Endothelial cell of hepatic sinusoid (primary cell): ENCODE data around the gene SLC29A3.

Experiments used
- in situ Hi-C: cut with HindIII; loops from 2 replicates; pipeline ENCODE4 v1.10.0; 2017; ENCODE audit warnings: low sequenced_read_pairs

SLC29A3 gene

GRCh38 chr10:71389768-71390460 is 70.9 kb downstream of the SLC29A3 start:
- in situ Hi-C loops = no loop called here

GRCh38 chr10:71390461-71390835 is 71.4 kb downstream of the SLC29A3 start:
- in situ Hi-C loops = no loop called here

DNA sequence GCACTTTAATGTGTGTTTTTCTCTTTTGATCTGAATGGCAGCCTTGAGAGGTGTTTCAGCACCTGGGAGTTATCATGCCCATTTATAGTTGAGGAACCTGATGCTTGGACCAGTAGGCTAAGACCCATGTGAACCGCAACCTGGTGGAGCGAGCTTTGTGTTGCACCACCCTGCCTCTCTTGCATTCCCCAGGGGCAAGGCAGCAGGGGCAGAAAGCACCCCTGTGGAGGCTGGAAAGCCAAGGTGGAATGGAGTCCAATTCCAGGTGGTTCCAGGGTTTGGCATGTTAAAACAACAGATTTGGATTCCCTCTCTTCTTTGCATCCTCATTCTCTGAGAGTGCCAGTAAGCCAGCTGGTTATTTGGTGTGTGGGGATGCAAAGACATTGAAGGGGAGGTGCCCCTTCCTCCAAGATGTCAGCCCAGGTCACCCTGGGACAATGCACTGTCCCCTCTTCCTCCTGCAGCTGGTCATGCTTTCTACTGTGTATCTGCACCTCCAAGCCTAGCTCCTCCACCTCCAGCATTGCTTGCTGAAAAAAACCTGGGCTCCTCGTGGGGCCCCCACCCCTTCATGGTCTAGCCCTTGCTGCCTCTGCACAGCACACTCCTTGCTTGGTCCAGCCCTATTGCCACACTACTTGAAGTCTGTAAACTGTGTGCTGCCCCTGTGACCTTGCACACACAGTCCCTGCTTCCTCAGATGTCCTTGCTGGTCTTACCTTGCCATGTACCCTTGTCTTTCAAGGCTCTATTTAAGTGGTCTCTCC is 72.0 kb downstream of the SLC29A3 start:
- in situ Hi-C loops = no loop called here

- in situ Hi-C loops = no loop called here
Measured at GRCh38 chr10:71391701-71392100, 72.6 kb downstream of the SLC29A3 start.

DNA sequence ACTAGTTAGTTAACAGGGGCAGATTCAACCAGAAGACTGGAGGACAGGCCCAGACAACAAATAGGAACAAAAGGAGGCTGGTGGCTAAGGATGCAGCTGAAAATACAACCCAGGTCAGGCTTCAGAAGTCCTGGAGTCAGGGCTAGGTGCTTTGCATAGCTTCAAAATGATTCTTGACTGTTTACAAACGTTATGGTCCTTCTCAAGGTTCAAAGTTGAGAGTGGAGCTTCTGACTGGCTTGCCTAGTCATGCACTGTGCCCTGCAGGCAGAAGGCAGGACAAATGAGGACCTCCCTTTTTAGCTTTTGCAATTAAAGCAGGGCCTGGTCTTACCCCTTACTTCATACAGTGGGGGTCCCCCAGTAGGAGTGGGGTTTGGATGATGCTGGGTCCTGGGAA is 73.2 kb downstream of the SLC29A3 start:
- in situ Hi-C loops = no loop called here

- in situ Hi-C loops = no loop called here
Measured at GRCh38 chr10:71392791-71393781, 74.0 kb downstream of the SLC29A3 start.

- in situ Hi-C loops = no loop called here
Measured at GRCh38 chr10:71393841-71394475, 74.9 kb downstream of the SLC29A3 start.

- in situ Hi-C loops = no loop called here
Measured at GRCh38 chr10:71394926-71395562, 76.0 kb downstream of the SLC29A3 start.

GRCh38 chr10:71395621-71396020 is 76.6 kb downstream of the SLC29A3 start:
- in situ Hi-C loops = no loop called here

- in situ Hi-C loops = no loop called here
Measured at GRCh38 chr10:71396084-71396710, 77.1 kb downstream of the SLC29A3 start.

DNA sequence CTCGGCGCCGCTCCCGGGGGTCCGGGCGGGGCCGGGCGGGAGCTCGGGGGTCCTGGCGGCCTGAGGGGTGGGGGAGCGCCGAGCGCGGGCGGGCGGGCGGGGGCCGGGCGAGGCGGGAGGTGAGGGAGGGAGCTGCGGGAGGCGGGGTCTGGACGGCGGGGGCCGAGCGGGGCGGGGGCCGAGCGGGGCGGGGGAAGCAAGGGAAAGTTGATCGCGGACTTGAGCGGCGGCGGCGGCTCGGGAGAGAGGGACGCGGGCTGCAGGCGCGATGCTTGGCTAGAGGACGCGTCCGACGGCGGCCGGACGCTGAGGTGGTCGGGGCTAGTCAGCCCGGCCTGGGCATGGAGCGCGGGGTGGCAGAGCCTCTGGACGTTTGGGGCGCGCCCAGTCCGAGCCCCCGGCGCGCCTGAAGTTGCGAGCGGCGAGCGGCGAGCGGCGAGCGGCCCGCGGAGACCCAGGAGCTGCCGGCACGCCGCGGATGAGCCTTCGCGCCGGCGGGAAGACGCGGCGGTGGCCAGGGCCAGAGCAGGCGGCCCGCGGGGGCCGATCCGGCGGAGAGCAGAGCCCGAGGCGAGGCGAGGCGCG is 77.7 kb downstream of the SLC29A3 start, which contains the start of gene CDH23:
TSS of gene CDH23 (plus strand) at position 210 of the 585 bp plus-strand sequence. CDS start 42,912 bp downstream, outside the sequence.
- in situ Hi-C loops = no loop called here

DNA sequence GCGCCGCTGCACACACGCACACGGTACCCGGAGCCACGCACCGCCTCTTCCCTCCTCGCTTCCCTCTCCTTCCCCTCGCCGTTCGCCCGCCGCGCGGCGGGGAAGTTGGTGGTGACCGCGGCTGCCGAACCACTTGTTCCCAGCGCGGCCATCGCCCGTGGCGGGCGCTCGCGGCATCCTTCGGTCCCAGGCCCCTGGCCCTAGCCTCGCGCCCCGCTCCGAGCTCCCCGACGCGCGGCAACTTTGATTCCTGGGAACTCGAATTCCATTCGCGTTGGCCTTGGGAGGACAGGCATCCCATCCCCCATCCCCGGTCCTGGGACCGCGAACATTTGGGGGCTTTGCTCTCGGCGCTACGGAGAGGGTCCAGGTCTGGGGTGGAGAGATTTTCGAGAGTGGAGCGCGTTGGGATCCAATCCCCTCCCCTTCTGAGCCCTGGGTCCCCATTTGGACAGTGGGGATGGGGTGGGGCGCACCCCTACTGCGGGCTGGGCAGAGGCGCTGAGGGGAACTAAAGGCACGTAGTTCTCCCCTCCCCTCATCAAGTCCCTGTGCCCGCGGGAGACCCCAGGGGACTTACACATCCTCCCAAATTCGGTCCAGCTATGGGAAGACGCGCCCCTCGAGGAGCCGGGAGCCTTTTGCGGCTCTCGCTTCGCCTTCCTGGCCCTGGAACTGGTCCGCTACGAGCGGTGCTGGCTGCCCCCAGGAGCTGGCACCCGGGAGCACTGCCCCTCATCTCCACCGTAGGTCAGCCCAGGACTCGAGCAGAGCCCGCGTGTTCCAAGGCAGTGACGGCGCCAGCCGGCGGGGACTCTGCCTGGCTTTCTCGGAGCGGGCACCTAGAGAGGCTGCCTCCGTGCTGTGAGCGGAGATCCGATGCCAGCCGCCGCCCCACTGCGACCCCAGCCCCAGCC is 78.5 kb downstream of the SLC29A3 start:
- in situ Hi-C loops = no loop called here

DNA sequence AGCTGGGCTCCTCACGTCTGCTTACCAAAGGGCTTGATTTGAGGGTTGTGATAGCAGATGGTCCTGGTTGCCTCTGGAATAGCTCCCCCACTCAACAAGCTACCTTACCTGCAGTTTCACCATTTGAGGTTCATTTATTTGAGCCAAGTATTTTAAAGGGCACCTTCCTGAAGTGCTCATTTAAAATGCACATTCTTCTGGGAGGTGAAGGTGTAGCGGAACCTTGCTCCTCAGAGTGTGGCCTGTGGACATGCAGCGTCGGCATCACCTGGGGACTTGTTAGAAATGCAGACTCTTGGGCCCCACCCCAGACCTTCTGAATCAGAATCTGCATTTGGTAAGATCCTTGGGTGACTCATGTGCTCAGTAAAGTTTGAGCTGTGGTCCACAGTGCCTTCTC is 79.9 kb downstream of the SLC29A3 start:
- in situ Hi-C loops = no loop called here

- in situ Hi-C loops = no loop called here
Measured at GRCh38 chr10:71399946-71400345, 80.9 kb downstream of the SLC29A3 start.

GRCh38 chr10:71401056-71401455 is 82.0 kb downstream of the SLC29A3 start:
- in situ Hi-C loops = no loop called here

GRCh38 chr10:71402005-71402404 is 82.9 kb downstream of the SLC29A3 start:
- in situ Hi-C loops = no loop called here

- in situ Hi-C loops = no loop called here
Measured at GRCh38 chr10:71404503-71405295, 85.6 kb downstream of the SLC29A3 start.
